HCT116 (cell line): ENCODE measurements around the gene CYP4A22. TPM values are rescaled to one million over a fixed set of nuclear protein-coding genes. Genes with fewer than 3 reads are reported as not detected.

Source experiments
- ATAC-seq: fragments of 200-7000 bp; cut with Tn5 transposase; 2 replicates; pipeline ENCODE4 v1.9.1; 2020; ENCODE audit warnings: mild to moderate bottlenecking, moderate library complexity
- BruUV-seq: library from RNA; stranded (reverse); fragments of 400-500 nt; replicated peaks from 2 replicates; lab custom pipeline; 2021; lab: Mats Ljungman, UMichigan
- CTCF ChIA-PET: fragments of 300-600 bp; sonication (Branson Sonifier 250); formaldehyde crosslinking; loops from one replicate; lab custom pipeline; 2021; ENCODE audit warnings: antibody characterized with exemption; lab: Charles Lee
- POLR2A ChIA-PET: fragments of 300-600, 350-600 bp; sonication (Branson Sonifier 250); formaldehyde crosslinking; loops from one replicate; lab custom pipeline; 2021; ENCODE audit warnings: antibody characterized with exemption; lab: Charles Lee
- RAD21 ChIA-PET, 2 experiments: fragments of 300-600 bp; sonication (Branson Sonifier 250); formaldehyde crosslinking; loops; one replicate each; lab custom pipeline; 2023; ENCODE audit warnings: low total read pairs in 2 of 2; ENCODE audit not compliant: uncharacterized antibody in 2 of 2, unreplicated experiment in 2 of 2, low non-redundant PET in 1 of 2; lab: Charles Lee
- DNase-seq: peaks from one replicate; pipeline ENCODE4 v3.0.0-alpha.2; 2010; ENCODE audit warnings: low read depth, low spot score
- H2AFZ ChIP-seq: fragments of 200-600 bp; shearing (Covaris generic), sonication (generic); 2 replicates; pipeline ENCODE4 v1.6.1; 2017; ENCODE audit warnings: low read depth, mixed run types, mixed read lengths, antibody characterized with exemption, low read length; ENCODE audit not compliant: poor library complexity, severe bottlenecking
- H3K27ac ChIP-seq: 2 replicates; pipeline ENCODE4 v1.5.1; 2012; ENCODE audit warnings: low read depth, low read length
- H3K27me3 ChIP-seq: fragments of 200-600 bp; sonication (generic); 2 replicates; pipeline ENCODE4 v1.6.1; 2016; ENCODE audit warnings: mixed run types, low read length, mixed read lengths; ENCODE audit not compliant: insufficient read depth
- H3K36me3 ChIP-seq, 2 experiments: fragments of 200-500 bp in 1 of 2; fragments of 200-600 bp in 1 of 2; sonication (Bioruptor generic) in 1 of 2; sonication (generic) in 1 of 2; 2 replicates each; pipeline versions ENCODE4 v1.5.1 to v1.6.1; 2014 to 2016; ENCODE audit warnings: low read length in 2 of 2, inconsistent platforms in 1 of 2, mixed read lengths in 1 of 2, mixed run types in 1 of 2; ENCODE audit not compliant: insufficient read depth in 2 of 2, control insufficient read depth in 1 of 2
- H3K4me1 ChIP-seq, 2 experiments: fragments of 200-600 bp in 1 of 2; sonication (generic) in 1 of 2; 2 replicates each; pipeline versions ENCODE4 v1.5.1 to v1.6.1; 2012 to 2017; ENCODE audit warnings: low read length in 2 of 2, inconsistent platforms in 1 of 2, mild to moderate bottlenecking in 1 of 2, mixed read lengths in 1 of 2, mixed run types in 1 of 2, moderate library complexity in 1 of 2; ENCODE audit not compliant: insufficient read depth in 2 of 2, control insufficient read depth in 1 of 2
- H3K4me2 ChIP-seq: fragments of 200-600 bp; sonication (generic); 2 replicates; pipeline ENCODE4 v1.6.1; 2017; ENCODE audit warnings: mixed run types, low read length, mixed read lengths
- H3K4me3 ChIP-seq, 2 experiments: fragments of 200-600 bp in 1 of 2; sonication (generic) in 1 of 2; replicated peaks in 1 of 2; 2 replicates each; pipeline ENCODE4 v1.5.1; 2011 to 2016; ENCODE audit warnings: low read length in 2 of 2, control low read depth in 1 of 2, low read depth in 1 of 2, mild to moderate bottlenecking in 1 of 2, mixed read lengths in 1 of 2, mixed run types in 1 of 2
- H3K79me2 ChIP-seq: fragments of 200-600 bp; sonication (generic); 2 replicates; pipeline ENCODE4 v1.6.1; 2017; ENCODE audit warnings: mild to moderate bottlenecking, mixed run types, low read length, moderate library complexity, mixed read lengths; ENCODE audit not compliant: insufficient read depth
- H3K9ac ChIP-seq: fragments of 200-600 bp; sonication (generic); 2 replicates; pipeline ENCODE4 v1.6.1; 2016; ENCODE audit warnings: low read length, mixed read lengths
- H3K9me2 ChIP-seq: fragments of 200-600 bp; sonication (generic), shearing (Covaris generic); 2 replicates; pipeline ENCODE4 v1.6.1; 2017; ENCODE audit warnings: mixed run types, mild to moderate bottlenecking, moderate library complexity; ENCODE audit not compliant: insufficient read depth
- H3K9me3 ChIP-seq, 2 experiments: fragments of 200-500 bp in 1 of 2; fragments of 200-600 bp in 1 of 2; sonication (Bioruptor generic) in 1 of 2; sonication (generic) in 1 of 2; 2 replicates each; pipeline ENCODE4 v1.6.1; 2014 to 2017; ENCODE audit warnings: low read length in 2 of 2, mixed read lengths in 2 of 2, inconsistent platforms in 1 of 2, low read depth in 1 of 2, mild to moderate bottlenecking in 1 of 2, mixed run types in 1 of 2, moderate library complexity in 1 of 2; ENCODE audit not compliant: control insufficient read depth in 1 of 2, insufficient read depth in 1 of 2
- H4K20me1 ChIP-seq: fragments of 200-600 bp; sonication (generic), shearing (Covaris generic); 2 replicates; pipeline ENCODE4 v1.6.1; 2017; ENCODE audit warnings: mixed run types, mild to moderate bottlenecking, moderate library complexity; ENCODE audit not compliant: insufficient read depth
- CBX3 ChIP-seq: IDR thresholded peaks from 2 replicates; pipeline ENCODE4 v1.6.1; 2012; ENCODE audit warnings: low read depth
- EGR1 ChIP-seq: IDR thresholded peaks from 2 replicates; pipeline ENCODE4 v1.6.1; 2012; ENCODE audit warnings: low read depth
- ELF1 ChIP-seq: IDR thresholded peaks from 2 replicates; pipeline ENCODE4 v1.6.1; 2012; ENCODE audit warnings: low read depth, borderline replicate concordance
- EZH2 ChIP-seq: fragments of 200-600 bp; sonication (generic); IDR thresholded peaks from 2 replicates; pipeline ENCODE4 v1.6.1; 2017; ENCODE audit warnings: antibody characterized with exemption, mixed run types
- EZH2phosphoT487 ChIP-seq: fragments of 200-600 bp; IDR thresholded peaks from 2 replicates; pipeline ENCODE4 v1.6.1; 2018; ENCODE audit warnings: antibody characterized with exemption, borderline replicate concordance
- JUND ChIP-seq: IDR thresholded peaks from 2 replicates; pipeline ENCODE4 v1.6.1; 2012
- POLR2A ChIP-seq: IDR thresholded peaks from 2 replicates; pipeline ENCODE4 v1.7.0; 2011; ENCODE audit warnings: borderline replicate concordance; ENCODE audit not compliant: insufficient read depth, insufficient read length; ENCODE audit errors: extremely low read depth
- SRF ChIP-seq: IDR thresholded peaks from 2 replicates; pipeline ENCODE4 v1.6.1; 2012; ENCODE audit warnings: low read depth
- YY1 ChIP-seq: IDR thresholded peaks from 2 replicates; pipeline ENCODE4 v1.6.1; 2011; ENCODE audit warnings: low read length, low read depth, moderate library complexity, mild to moderate bottlenecking; ENCODE audit not compliant: insufficient replicate concordance; ENCODE audit errors: extremely low read depth
- ZFX ChIP-seq: fragments of 450-650 bp; IDR thresholded peaks from 2 replicates; pipeline ENCODE4 v1.6.1; 2017
- ZNF274 ChIP-seq: fragments of 200-500 bp; sonication (Bioruptor generic); IDR thresholded peaks from 2 replicates; pipeline ENCODE4 v1.6.1; 2014; ENCODE audit warnings: mild to moderate bottlenecking, low read depth, low read length, inconsistent platforms
- intact Hi-C: fragments of 100-400 bp; cut with micrococcal nuclease; formaldehyde crosslinking; loops from 2 replicates; pipeline ENCODE4 v1.10.0; 2022
- total RNA-seq: library from RNA; stranded (reverse); gene quantifications from one replicate; pipeline ENCODE4 v1.2.1, GENCODE V29; 2021; ENCODE audit not compliant: unreplicated experiment
- TF ChIP-seq, protein P1 (sequence below): IDR thresholded peaks from 2 replicates; pipeline ENCODE4 v1.6.1; 2012
- TF ChIP-seq, protein P2 (sequence below): IDR thresholded peaks from 2 replicates; pipeline ENCODE4 v1.6.1; 2011; ENCODE audit warnings: mild to moderate bottlenecking, low read length, moderate library complexity; ENCODE audit not compliant: insufficient replicate concordance; ENCODE audit errors: extremely low read depth
- TF ChIP-seq, protein P3 (sequence below): IDR thresholded peaks from 2 replicates; pipeline ENCODE4 v1.6.1; 2012
- TF ChIP-seq, protein P4 (sequence below): IDR thresholded peaks from 2 replicates; pipeline ENCODE4 v1.6.1; 2012; ENCODE audit warnings: low read depth
- TF ChIP-seq, protein P5 (sequence below), 3 experiments: fragments of 200-600 bp in 1 of 3; sonication (generic) in 1 of 3; IDR thresholded peaks in 2 of 3; conservative IDR thresholded peaks in 1 of 3; 2 replicates each; pipeline ENCODE4 v1.5.1; 2012 to 2017; ENCODE audit warnings: low read depth in 2 of 3, low read length in 2 of 3, antibody characterized with exemption in 1 of 3, borderline replicate concordance in 1 of 3, control low read depth in 1 of 3, mild to moderate bottlenecking in 1 of 3, mixed read lengths in 1 of 3, mixed run types in 1 of 3, moderate library complexity in 1 of 3; ENCODE audit not compliant: insufficient read depth in 1 of 3

Gene CYP4A22
- total RNA-seq, 1 experiment from 2014 or later = not detected

DNA sequence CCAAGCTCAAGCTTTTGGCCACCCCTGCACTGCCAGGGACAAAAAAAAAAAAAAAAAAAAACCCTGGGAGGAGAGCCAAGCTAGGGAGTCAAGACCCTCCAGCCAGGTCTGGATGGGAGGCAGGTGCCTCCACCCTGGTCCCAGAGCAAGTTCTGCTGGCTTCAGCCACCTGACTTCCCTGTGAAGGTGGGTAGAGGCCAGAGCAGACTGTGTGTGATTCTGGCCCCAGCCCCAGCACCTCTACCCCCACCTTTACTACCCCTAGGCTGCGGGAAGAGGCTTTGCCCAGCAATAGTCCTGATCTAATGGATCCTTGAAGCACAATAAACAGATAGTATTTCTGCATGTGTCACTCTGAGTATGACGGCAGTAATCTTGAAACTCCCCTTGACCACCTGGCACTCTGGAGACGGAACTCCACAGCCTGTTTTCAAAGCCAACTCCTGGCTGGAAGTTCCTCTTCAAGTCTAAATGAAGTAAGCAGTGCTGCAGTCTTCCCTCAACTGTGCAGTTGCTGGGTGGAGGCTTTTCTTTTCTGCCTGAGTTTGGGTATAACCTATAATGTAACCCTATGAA is 42.8 kb downstream of the CYP4A22 start:
- CTCF ChIA-PET = interaction anchor here (1.3 to 2.6 kb wide), 11 partner anchors 8 to 546 kb away, joined by 3 to 31 read pairs (median 7); partner anchors contain the start of genes FOXD2 and PDZK1IP1
- H2AFZ ChIP-seq = no peak overlapping the region
- no TSS peak for BruUV-seq

More for the DNA sequence above, 42.8 kb downstream of the CYP4A22 start:
- Histone ChIP-seq H3K9ac (no peak overlapping the region; the same call in 1 of the 2 replicates), H3K4me2 (peak overlapping the region; percentile 98), H3K79me2 (no peaks in the 10 kb centered on the region), H3K9me3 (no peaks in the 10 kb centered on the region), H3K27ac (no peak overlapping the region), H4K20me1 (no peaks in the 10 kb centered on the region), H3K9me2 (no peaks in the 10 kb centered on the region), H3K27me3 (no peaks in the 10 kb centered on the region), H3K4me3 (peak overlapping the region in 1 of 2 experiments; percentile 65; a peak in 1 of 4 replicates), H3K36me3 (no peaks in the 10 kb centered on the region), H3K4me1 (peaks cover 4 to 26% of the 10 kb centered on the region in 2 experiments)
- DNase-seq (no peak), ATAC-seq (no peak)
- TF ChIP-seq CBX3 (no peak), POLR2A (no peak), EZH2 (no peak), SRF (no peak), ELF1 (no peak), EGR1 (no peak), EZH2phosphoT487 (no peak), YY1 (no peak), ZFX (no peak), JUND (no peak), ZNF274 (no peak)
- TF ChIP-seq, protein P1, sequence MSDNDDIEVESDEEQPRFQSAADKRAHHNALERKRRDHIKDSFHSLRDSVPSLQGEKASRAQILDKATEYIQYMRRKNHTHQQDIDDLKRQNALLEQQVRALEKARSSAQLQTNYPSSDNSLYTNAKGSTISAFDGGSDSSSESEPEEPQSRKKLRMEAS = no peak
- TF ChIP-seq, protein P2, sequence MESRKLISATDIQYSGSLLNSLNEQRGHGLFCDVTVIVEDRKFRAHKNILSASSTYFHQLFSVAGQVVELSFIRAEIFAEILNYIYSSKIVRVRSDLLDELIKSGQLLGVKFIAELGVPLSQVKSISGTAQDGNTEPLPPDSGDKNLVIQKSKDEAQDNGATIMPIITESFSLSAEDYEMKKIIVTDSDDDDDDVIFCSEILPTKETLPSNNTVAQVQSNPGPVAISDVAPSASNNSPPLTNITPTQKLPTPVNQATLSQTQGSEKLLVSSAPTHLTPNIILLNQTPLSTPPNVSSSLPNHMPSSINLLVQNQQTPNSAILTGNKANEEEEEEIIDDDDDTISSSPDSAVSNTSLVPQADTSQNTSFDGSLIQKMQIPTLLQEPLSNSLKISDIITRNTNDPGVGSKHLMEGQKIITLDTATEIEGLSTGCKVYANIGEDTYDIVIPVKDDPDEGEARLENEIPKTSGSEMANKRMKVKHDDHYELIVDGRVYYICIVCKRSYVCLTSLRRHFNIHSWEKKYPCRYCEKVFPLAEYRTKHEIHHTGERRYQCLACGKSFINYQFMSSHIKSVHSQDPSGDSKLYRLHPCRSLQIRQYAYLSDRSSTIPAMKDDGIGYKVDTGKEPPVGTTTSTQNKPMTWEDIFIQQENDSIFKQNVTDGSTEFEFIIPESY = no peak
- TF ChIP-seq, protein P3, sequence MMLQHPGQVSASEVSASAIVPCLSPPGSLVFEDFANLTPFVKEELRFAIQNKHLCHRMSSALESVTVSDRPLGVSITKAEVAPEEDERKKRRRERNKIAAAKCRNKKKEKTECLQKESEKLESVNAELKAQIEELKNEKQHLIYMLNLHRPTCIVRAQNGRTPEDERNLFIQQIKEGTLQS = no peak
- TF ChIP-seq, protein P4, sequence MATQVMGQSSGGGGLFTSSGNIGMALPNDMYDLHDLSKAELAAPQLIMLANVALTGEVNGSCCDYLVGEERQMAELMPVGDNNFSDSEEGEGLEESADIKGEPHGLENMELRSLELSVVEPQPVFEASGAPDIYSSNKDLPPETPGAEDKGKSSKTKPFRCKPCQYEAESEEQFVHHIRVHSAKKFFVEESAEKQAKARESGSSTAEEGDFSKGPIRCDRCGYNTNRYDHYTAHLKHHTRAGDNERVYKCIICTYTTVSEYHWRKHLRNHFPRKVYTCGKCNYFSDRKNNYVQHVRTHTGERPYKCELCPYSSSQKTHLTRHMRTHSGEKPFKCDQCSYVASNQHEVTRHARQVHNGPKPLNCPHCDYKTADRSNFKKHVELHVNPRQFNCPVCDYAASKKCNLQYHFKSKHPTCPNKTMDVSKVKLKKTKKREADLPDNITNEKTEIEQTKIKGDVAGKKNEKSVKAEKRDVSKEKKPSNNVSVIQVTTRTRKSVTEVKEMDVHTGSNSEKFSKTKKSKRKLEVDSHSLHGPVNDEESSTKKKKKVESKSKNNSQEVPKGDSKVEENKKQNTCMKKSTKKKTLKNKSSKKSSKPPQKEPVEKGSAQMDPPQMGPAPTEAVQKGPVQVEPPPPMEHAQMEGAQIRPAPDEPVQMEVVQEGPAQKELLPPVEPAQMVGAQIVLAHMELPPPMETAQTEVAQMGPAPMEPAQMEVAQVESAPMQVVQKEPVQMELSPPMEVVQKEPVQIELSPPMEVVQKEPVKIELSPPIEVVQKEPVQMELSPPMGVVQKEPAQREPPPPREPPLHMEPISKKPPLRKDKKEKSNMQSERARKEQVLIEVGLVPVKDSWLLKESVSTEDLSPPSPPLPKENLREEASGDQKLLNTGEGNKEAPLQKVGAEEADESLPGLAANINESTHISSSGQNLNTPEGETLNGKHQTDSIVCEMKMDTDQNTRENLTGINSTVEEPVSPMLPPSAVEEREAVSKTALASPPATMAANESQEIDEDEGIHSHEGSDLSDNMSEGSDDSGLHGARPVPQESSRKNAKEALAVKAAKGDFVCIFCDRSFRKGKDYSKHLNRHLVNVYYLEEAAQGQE = no peak
- TF ChIP-seq, protein P5, sequence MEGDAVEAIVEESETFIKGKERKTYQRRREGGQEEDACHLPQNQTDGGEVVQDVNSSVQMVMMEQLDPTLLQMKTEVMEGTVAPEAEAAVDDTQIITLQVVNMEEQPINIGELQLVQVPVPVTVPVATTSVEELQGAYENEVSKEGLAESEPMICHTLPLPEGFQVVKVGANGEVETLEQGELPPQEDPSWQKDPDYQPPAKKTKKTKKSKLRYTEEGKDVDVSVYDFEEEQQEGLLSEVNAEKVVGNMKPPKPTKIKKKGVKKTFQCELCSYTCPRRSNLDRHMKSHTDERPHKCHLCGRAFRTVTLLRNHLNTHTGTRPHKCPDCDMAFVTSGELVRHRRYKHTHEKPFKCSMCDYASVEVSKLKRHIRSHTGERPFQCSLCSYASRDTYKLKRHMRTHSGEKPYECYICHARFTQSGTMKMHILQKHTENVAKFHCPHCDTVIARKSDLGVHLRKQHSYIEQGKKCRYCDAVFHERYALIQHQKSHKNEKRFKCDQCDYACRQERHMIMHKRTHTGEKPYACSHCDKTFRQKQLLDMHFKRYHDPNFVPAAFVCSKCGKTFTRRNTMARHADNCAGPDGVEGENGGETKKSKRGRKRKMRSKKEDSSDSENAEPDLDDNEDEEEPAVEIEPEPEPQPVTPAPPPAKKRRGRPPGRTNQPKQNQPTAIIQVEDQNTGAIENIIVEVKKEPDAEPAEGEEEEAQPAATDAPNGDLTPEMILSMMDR (IDR thresholded peaks at IDR 0.05 in 2 of 3, conservative IDR thresholded peaks at IDR 0.05 in 1 of 3; ENCODE audit: borderline replicate concordance in 1 of 3, insufficient read depth in 1 of 3, low read depth in 2 of 3, low read length in 2 of 3) = no peak
- intact Hi-C loops = loop anchor here (1.0 to 10.0 kb wide), 5 partner anchors 83 to 547 kb away; no protein-coding TSS in a partner anchor
- ChIA-PET POLR2A (interaction anchor here (1.7 kb wide), 1 partner anchor 134 kb away, joined by 4 read pairs; the partner anchor contains the start of gene STIL), RAD21 (interaction anchor here in 1 of 2 experiments (0.6 to 1.3 kb wide), 2 partner anchors 58 to 83 kb away, joined by 3 to 5 read pairs; no protein-coding TSS in a partner anchor)
